Upper lobe of left lung (tissue), 4 donors: ENCODE results near the gene MAFF.
A peak's percentile ranks its signal among the peaks of the same experiment; 100 is the strongest.

Experiments used
- POLR2A ChIP-seq, 4 donors: fragments of 450-650 bp; IDR thresholded peaks; one replicate each; pipeline ENCODE4 v1.5.1; 2016 to 2017; ENCODE audit warnings: antibody characterized with exemption in 4 of 4, mild to moderate bottlenecking in 2 of 4
- POLR2AphosphoS5 ChIP-seq, 2 donors: sonication (generic); formaldehyde crosslinking; IDR thresholded peaks; one replicate each; pipeline ENCODE4 v1.5.1; 2017; ENCODE audit warnings: antibody characterized with exemption in 2 of 2

- peak; percentile 29 to 81 for TF ChIP-seq POLR2AphosphoS5 (IDR thresholded peaks at IDR 0.05)
- TF ChIP-seq POLR2A (IDR thresholded peaks at IDR 0.05), result peak in 3 of 4 donors; percentile 19 to 46 (median 45)
These were observed 20.2 kb upstream of the MAFF start, which contains the start of gene PLA2G6 for GRCh38 chr22:38181453-38182200.
